KMS-11 (cell line): ENCODE results near the gene VNN1.

Experiments used
- H2AFZ ChIP-seq: fragments of 200-600 bp; sonication (generic); 2 replicates; pipeline ENCODE4 v1.6.1; 2016; ENCODE audit warnings: antibody characterized with exemption, mixed run types, low read depth
- H3K27ac ChIP-seq: fragments of 200-600 bp; sonication (generic); 2 replicates; pipeline ENCODE4 v1.6.1; 2016; ENCODE audit warnings: mild to moderate bottlenecking, mixed run types
- H3K27me3 ChIP-seq: fragments of 200-600 bp; sonication (generic); 2 replicates; pipeline ENCODE4 v1.6.1; 2017; ENCODE audit warnings: mild to moderate bottlenecking, low read depth, mixed run types, moderate library complexity; ENCODE audit not compliant: insufficient read depth
- H3K36me3 ChIP-seq: fragments of 200-600 bp; sonication (generic); 2 replicates; pipeline ENCODE4 v1.6.1; 2017; ENCODE audit warnings: mild to moderate bottlenecking, mixed run types; ENCODE audit not compliant: insufficient read depth
- H3K4me1 ChIP-seq: fragments of 200-600 bp; sonication (generic); 2 replicates; pipeline ENCODE4 v1.6.1; 2016; ENCODE audit warnings: mild to moderate bottlenecking, low read depth, mixed run types; ENCODE audit not compliant: poor library complexity, severe bottlenecking
- H3K4me2 ChIP-seq: fragments of 200-600 bp; sonication (generic); 2 replicates; pipeline ENCODE4 v1.7.0; 2016; ENCODE audit warnings: mild to moderate bottlenecking, mixed run types
- H3K4me3 ChIP-seq: fragments of 200-600 bp; sonication (generic); IDR thresholded peaks from 2 replicates; pipeline ENCODE4 v1.6.1; 2017; ENCODE audit warnings: low read depth, low read length, mixed read lengths; ENCODE audit not compliant: insufficient read depth
- H3K79me2 ChIP-seq: fragments of 200-600 bp; sonication (generic); 2 replicates; pipeline ENCODE4 v1.6.1; 2016; ENCODE audit warnings: low read depth, mixed run types; ENCODE audit not compliant: insufficient read depth
- H3K9ac ChIP-seq: fragments of 200-600 bp; sonication (generic); 2 replicates; pipeline ENCODE4 v1.6.1; 2016; ENCODE audit warnings: mild to moderate bottlenecking, mixed run types
- H4K20me1 ChIP-seq: fragments of 200-600 bp; sonication (generic); 2 replicates; pipeline ENCODE4 v1.6.1; 2016; ENCODE audit warnings: mild to moderate bottlenecking, mixed run types; ENCODE audit not compliant: insufficient read depth
- CTCF ChIP-seq: fragments of 200-600 bp; sonication (generic); conservative IDR thresholded peaks from 2 replicates; pipeline ENCODE4 v1.6.1; 2017; ENCODE audit warnings: low read depth, mild to moderate bottlenecking, antibody characterized with exemption, low read length, moderate library complexity, mixed read lengths

Gene VNN1

GRCh38 chr6:132725947-132726607 lies 12.2 kb upstream of the VNN1 start:
- no peak for TF ChIP-seq CTCF
- H2AFZ ChIP-seq = no peak overlapping the region

DNA sequence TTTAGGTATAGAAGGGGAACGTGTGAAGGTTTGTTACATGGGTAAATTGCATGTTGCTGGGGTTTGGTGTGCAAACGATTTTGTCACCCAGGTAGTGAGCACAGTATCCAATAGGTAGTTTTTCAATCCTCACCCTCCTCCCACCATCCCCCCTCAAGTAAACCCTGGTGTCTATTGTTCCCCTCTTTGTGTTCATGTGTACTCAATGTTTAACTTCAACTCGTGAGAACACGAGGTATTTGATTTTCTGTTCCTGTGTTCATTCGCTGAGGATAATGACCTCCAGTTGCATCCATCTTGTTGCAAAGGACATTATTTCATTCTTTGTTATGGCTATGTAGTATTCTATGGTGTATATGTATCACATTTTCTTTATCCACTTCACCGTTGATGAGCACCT lies 11.6 kb upstream of the VNN1 start:
- H2AFZ ChIP-seq = no peak overlapping the region
- TF ChIP-seq CTCF = no peak
- no peaks in the 10 kb centered on the region for H3K36me3 ChIP-seq
- H3K9ac ChIP-seq = no peak overlapping the region
- H4K20me1 ChIP-seq = no peaks in the 10 kb centered on the region
- no peaks in the 10 kb centered on the region for H3K79me2 ChIP-seq
- H3K27ac ChIP-seq = no peak overlapping the region
- no peak overlapping the region for H3K4me3 ChIP-seq
- H3K27me3 ChIP-seq = no peaks in the 10 kb centered on the region
- no peaks in the 10 kb centered on the region for H3K4me1 ChIP-seq
- no peak overlapping the region for H3K4me2 ChIP-seq

More at GRCh38 chr6:132725947-132726607, 12.2 kb upstream of the VNN1 start:
- Histone ChIP-seq H3K4me1 (no peaks in the 10 kb centered on the region), H3K4me3 (no peak overlapping the region), H3K27me3 (no peaks in the 10 kb centered on the region), H3K4me2 (no peak overlapping the region), H3K27ac (no peak overlapping the region), H3K9ac (no peak overlapping the region), H3K36me3 (no peaks in the 10 kb centered on the region), H3K79me2 (no peaks in the 10 kb centered on the region), H4K20me1 (no peaks in the 10 kb centered on the region)

GRCh38 chr6:132719736-132720448 lies 6.0 kb upstream of the VNN1 start:
- TF ChIP-seq CTCF = no peak
- Histone ChIP-seq H3K4me3 (no peak overlapping the region), H3K36me3 (no peaks in the 10 kb centered on the region), H3K4me2 (no peak overlapping the region), H2AFZ (no peak overlapping the region), H3K27ac (no peak overlapping the region), H3K27me3 (no peaks in the 10 kb centered on the region), H4K20me1 (no peaks in the 10 kb centered on the region), H3K4me1 (no peaks in the 10 kb centered on the region), H3K9ac (no peak overlapping the region), H3K79me2 (no peaks in the 10 kb centered on the region)

GRCh38 chr6:132715881-132716637 lies 2.2 kb upstream of the VNN1 start:
- H3K9ac ChIP-seq = no peak overlapping the region
- H3K27me3 ChIP-seq = no peaks in the 10 kb centered on the region
- H4K20me1 ChIP-seq = no peaks in the 10 kb centered on the region
- TF ChIP-seq CTCF = no peak
- H2AFZ ChIP-seq = no peak overlapping the region
- no peaks in the 10 kb centered on the region for H3K4me1 ChIP-seq
- no peaks in the 10 kb centered on the region for H3K36me3 ChIP-seq
- no peak overlapping the region for H3K4me2 ChIP-seq
- H3K4me3 ChIP-seq = no peak overlapping the region
- no peak overlapping the region for H3K27ac ChIP-seq
- no peaks in the 10 kb centered on the region for H3K79me2 ChIP-seq
